Right lobe of liver (tissue), 4 donors: ENCODE measurements around the gene PPP2R5B.

Source experiments
- POLR2A ChIP-seq: fragments of 450-650 bp; IDR thresholded peaks from one replicate; pipeline ENCODE4 v1.6.1; 2017; ENCODE audit warnings: antibody characterized with exemption, mild to moderate bottlenecking
- TF ChIP-seq, protein P1 (sequence below), 4 donors: fragments of 200-600 bp in 3 of 4; fragments of 450-650 bp in 1 of 4; IDR thresholded peaks; one replicate each; pipeline versions ENCODE4 v1.5.1 to v1.8.0; 2016 to 2022; ENCODE audit warnings: antibody characterized with exemption in 4 of 4, mild to moderate bottlenecking in 2 of 4
- donor health status: DM: no; HTN: no; CAD: no.
- donor health status: DM: no; HTN: no; CAD: no.
- donor health status: DM: no; HTN: yes; CAD: no.

DNA sequence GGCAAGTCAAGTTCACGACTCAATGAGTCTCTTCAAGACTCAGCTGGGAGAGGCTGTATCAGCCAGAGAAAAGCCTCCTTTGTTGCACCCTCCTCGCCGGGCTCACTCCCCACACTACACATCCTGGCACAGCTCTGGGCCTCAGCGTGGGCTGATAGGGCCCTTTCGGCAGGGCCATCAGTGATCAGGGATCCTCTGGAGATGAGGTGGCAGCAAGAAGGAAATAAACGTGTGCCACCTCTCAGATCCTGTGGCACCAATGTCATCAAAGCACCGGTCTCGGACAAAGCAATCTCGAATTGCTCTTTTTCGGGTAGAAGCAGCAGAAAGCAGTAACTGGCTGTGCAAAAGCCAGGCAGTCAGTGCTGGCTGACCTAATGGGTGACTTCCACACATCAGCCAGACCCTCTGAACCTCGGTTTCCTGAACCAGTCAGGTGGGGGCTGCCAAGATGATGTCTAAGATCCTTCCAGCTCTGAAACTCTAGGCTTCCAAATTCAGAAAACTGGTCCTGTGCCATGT, 48.2 kb upstream of the PPP2R5B start:
- TF ChIP-seq, protein P1, sequence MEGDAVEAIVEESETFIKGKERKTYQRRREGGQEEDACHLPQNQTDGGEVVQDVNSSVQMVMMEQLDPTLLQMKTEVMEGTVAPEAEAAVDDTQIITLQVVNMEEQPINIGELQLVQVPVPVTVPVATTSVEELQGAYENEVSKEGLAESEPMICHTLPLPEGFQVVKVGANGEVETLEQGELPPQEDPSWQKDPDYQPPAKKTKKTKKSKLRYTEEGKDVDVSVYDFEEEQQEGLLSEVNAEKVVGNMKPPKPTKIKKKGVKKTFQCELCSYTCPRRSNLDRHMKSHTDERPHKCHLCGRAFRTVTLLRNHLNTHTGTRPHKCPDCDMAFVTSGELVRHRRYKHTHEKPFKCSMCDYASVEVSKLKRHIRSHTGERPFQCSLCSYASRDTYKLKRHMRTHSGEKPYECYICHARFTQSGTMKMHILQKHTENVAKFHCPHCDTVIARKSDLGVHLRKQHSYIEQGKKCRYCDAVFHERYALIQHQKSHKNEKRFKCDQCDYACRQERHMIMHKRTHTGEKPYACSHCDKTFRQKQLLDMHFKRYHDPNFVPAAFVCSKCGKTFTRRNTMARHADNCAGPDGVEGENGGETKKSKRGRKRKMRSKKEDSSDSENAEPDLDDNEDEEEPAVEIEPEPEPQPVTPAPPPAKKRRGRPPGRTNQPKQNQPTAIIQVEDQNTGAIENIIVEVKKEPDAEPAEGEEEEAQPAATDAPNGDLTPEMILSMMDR (IDR thresholded peaks at IDR 0.05): no peak
- TF ChIP-seq POLR2A: no peak
